B cell (primary cell): Measurements from ENCODE around the gene CHAC1. TPM values are rescaled to one million over a fixed set of nuclear protein-coding genes. Genes with fewer than 3 reads are reported as not detected.
A peak's percentile ranks its signal among the peaks of the same experiment; 100 is the strongest.

Experiments used
- ATAC-seq: fragments of 200-7000 bp; cut with Tn5 transposase; one replicate; pipeline ENCODE4 v1.10.0; 2021; ENCODE audit warnings: low read depth, mild to moderate bottlenecking, moderate number of reproducible peaks, moderate library complexity
- CTCF ChIA-PET: fragments of 350-600 bp; sonication (Branson Sonifier 250); formaldehyde crosslinking; loops from one replicate; lab custom pipeline; 2021; ENCODE audit warnings: antibody characterized with exemption, inconsistent platforms; lab: Charles Lee
- POLR2A ChIA-PET: fragments of 350-600 bp; sonication (Branson Sonifier 250); formaldehyde crosslinking; loops from one replicate; lab custom pipeline; 2021; ENCODE audit warnings: antibody characterized with exemption; lab: Charles Lee
- DNase-seq: peaks from one replicate; pipeline ENCODE4 v3.0.0; 2013
- H2AFZ ChIP-seq: 2 replicates; pipeline ENCODE4 v1.6.1; 2012; ENCODE audit warnings: mild to moderate bottlenecking, low read depth, low read length; ENCODE audit not compliant: insufficient read depth, poor library complexity, severe bottlenecking
- H3K27ac ChIP-seq, 2 donors: 1 replicate in 1 of 2; 2 replicates in 1 of 2; pipeline ENCODE4 v1.5.1; 2012 to 2013; ENCODE audit warnings: low read length in 2 of 2, mild to moderate bottlenecking in 2 of 2, moderate library complexity in 1 of 2
- H3K27me3 ChIP-seq, 4 experiments: fragments of 200-600 bp in 1 of 4; sonication (generic) in 1 of 4; replicated peaks in 1 of 4; 1 replicate in 2 of 4; 2 replicates in 2 of 4; pipeline versions ENCODE4 v1.6.1 to v1.7.0; 2013 to 2016; ENCODE audit warnings: low read length in 3 of 4, mild to moderate bottlenecking in 2 of 4, mixed read lengths in 1 of 4, moderate library complexity in 1 of 4; ENCODE audit not compliant: insufficient read depth in 4 of 4, control insufficient read depth in 3 of 4; ENCODE audit errors: control extremely low read depth in 1 of 4
- H3K36me3 ChIP-seq, 2 experiments: replicated peaks in 1 of 2; 1 replicate in 1 of 2; 2 replicates in 1 of 2; pipeline versions ENCODE4 v1.6.1 to v1.7.1; 2013; ENCODE audit warnings: low read length in 1 of 2; ENCODE audit not compliant: insufficient read depth in 2 of 2, control insufficient read depth in 1 of 2; ENCODE audit errors: control extremely low read depth in 1 of 2, extremely low read depth in 1 of 2
- H3K4me1 ChIP-seq, 2 donors: fragments of 200-600 bp in 1 of 2; sonication (generic) in 1 of 2; 1 replicate in 1 of 2; 2 replicates in 1 of 2; pipeline versions ENCODE4 v1.5.1 to v1.6.1; 2013 to 2017; ENCODE audit warnings: low read length in 2 of 2; ENCODE audit not compliant: control insufficient read depth in 2 of 2, insufficient read depth in 2 of 2
- H3K4me2 ChIP-seq: replicated peaks from 2 replicates; pipeline ENCODE3; 2012; ENCODE audit warnings: mild to moderate bottlenecking, low read depth, low read length; ENCODE audit not compliant: poor library complexity, severe bottlenecking
- H3K4me3 ChIP-seq, 5 experiments: fragments of 200-600 bp in 1 of 5; sonication (generic) in 1 of 5; 1 replicate in 3 of 5; 2 replicates in 2 of 5; pipeline versions ENCODE4 v1.5.1 to v1.7.0; 2011 to 2016; ENCODE audit warnings: low read length in 4 of 5, mild to moderate bottlenecking in 4 of 5, low read depth in 2 of 5, control low read depth in 1 of 5, moderate library complexity in 1 of 5; ENCODE audit not compliant: insufficient read depth in 1 of 5; ENCODE audit errors: control extremely low read depth in 1 of 5, extremely low read depth in 1 of 5
- H3K79me2 ChIP-seq: fragments of 200-600 bp; sonication (generic); one replicate; pipeline ENCODE4 v1.6.0; 2016; ENCODE audit warnings: low read length; ENCODE audit not compliant: control insufficient read depth, insufficient read depth
- H3K9ac ChIP-seq: fragments of 200-600 bp; sonication (generic); 2 replicates; pipeline ENCODE4 v1.6.1; 2017; ENCODE audit warnings: mild to moderate bottlenecking, low read length, moderate library complexity
- H3K9me3 ChIP-seq, 3 donors: one replicate each; pipeline versions ENCODE4 v1.6.1 to v1.7.1; 2013; ENCODE audit warnings: low read length in 2 of 3; ENCODE audit not compliant: control insufficient read depth in 2 of 3, insufficient read depth in 1 of 3; ENCODE audit errors: control extremely low read depth in 1 of 3
- H4K20me1 ChIP-seq: 2 replicates; pipeline ENCODE4 v1.6.0; 2012; ENCODE audit warnings: mild to moderate bottlenecking, low read length; ENCODE audit not compliant: insufficient read depth, control insufficient read depth, poor library complexity, severe bottlenecking
- H3K27ac Mint-ChIP-seq: one replicate; pipeline ENCODE4 v1.8.0; 2021; ENCODE audit warnings: mixed read lengths
- H3K27me3 Mint-ChIP-seq: one replicate; pipeline ENCODE4 v1.8.0; 2021; ENCODE audit warnings: mixed read lengths
- H3K4me1 Mint-ChIP-seq: one replicate; pipeline ENCODE4 v1.8.0; 2021; ENCODE audit warnings: mixed read lengths
- H3K4me3 Mint-ChIP-seq: one replicate; pipeline ENCODE4 v1.8.0; 2021; ENCODE audit warnings: mixed read lengths
- H3K9me3 Mint-ChIP-seq: one replicate; pipeline ENCODE4 v1.8.0; 2022; ENCODE audit warnings: mixed read lengths; ENCODE audit not compliant: insufficient read depth
- CTCF ChIP-seq: fragments of 200-600 bp; IDR thresholded peaks from one replicate; pipeline ENCODE4 v1.8.0; 2022; ENCODE audit warnings: antibody characterized with exemption, mild to moderate bottlenecking
- EZH2 ChIP-seq: IDR thresholded peaks from 2 replicates; pipeline ENCODE4 v1.6.1; 2012; ENCODE audit warnings: borderline replicate concordance, low read depth, mild to moderate bottlenecking, moderate library complexity, low read length; ENCODE audit not compliant: insufficient read depth, poor library complexity, severe bottlenecking
- WGBS: methylation state at CpG from one replicate; pipeline ENCODE4 v1.1.5; 2013; ENCODE audit warnings: missing lambda C conversion rate; ENCODE audit not compliant: insufficient coverage; 5-methylcytosine and 5-hydroxymethylcytosine counted together
- intact Hi-C: fragments of 100-400 bp; cut with micrococcal nuclease; formaldehyde crosslinking; loops from one replicate; pipeline ENCODE4 v1.10.0; 2022
- polyA plus RNA-seq: library from polyadenylated mRNA; depleted of rRNA; stranded (reverse); fragments of >200 nt; gene quantifications from 2 replicates; pipeline ENCODE4 v1.2.3, GENCODE V29; 2012
- total RNA-seq, 2 donors: library from RNA; stranded (reverse); fragments of 120-200 nt in 1 of 2; gene quantifications; 1 replicate in 1 of 2; 2 replicates in 1 of 2; pipeline versions ENCODE4 v1.2.3 to v1.2.4, GENCODE V29; 2013 to 2022

The CHAC1 gene
- total and polyA plus RNA-seq, 2 donors (not counting 1 experiment from before 2014, with no cell fraction given) = 0.81 to 3.6 TPM

DNA sequence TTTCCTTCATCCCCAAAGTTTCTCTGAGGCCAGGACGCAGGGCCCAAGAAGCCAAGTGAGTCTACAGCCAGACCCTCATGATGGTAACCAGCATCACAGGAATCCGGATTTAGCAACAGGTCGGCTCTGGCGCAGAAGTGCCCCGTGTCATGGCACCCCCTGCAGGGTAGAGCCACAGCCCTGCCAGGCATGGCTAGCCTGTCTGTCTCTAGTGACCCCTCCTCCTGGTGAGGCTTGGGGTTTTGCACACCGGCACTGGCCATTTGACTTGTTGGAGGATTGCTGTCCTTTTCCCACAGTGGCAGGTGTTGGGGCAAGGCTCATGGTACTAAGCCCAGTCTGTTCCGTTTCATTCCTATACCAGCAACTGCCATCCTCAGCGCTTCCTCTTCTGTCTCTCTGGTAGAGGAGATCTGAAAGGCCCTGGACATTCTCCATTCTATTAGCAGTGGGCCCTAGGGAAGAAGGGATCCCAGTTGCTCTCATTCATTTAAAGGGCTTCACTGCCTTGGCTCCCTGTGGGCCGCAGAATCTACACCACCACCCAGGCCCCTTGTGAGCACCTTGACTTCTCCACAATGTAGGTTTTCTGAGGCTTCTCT, 9.4 kb upstream of the CHAC1 start:
- H3K9me3 ChIP-seq = no peaks in the 10 kb centered on the region
- CTCF ChIA-PET = interaction anchor here (0.6 to 5.7 kb wide), 7 partner anchors 9 to 139 kb away, joined by 3 to 69 read pairs (median 9); partner anchors contain the start of gene CHAC1
- H3K4me1 Mint-ChIP-seq = peaks cover 37% of the 10 kb centered on the region

More for the DNA sequence above, 9.4 kb upstream of the CHAC1 start:
- no peaks in the 10 kb centered on the region for H4K20me1 ChIP-seq
- Mint-ChIP-seq H3K4me3 (peak overlapping the region; percentile 83), H3K27me3 (peaks cover 13% of the 10 kb centered on the region), H3K27ac (no peak overlapping the region), H3K9me3 (no peaks in the 10 kb centered on the region)
- TF ChIP-seq CTCF = no peak
- TF ChIP-seq EZH2 = no peak
- DNase-seq = no peak
- no peak overlapping the region for H3K9ac ChIP-seq
- no peak overlapping the region for H3K4me2 ChIP-seq
- no peak overlapping the region for H3K4me3 ChIP-seq
- no peaks in the 10 kb centered on the region for H3K36me3 ChIP-seq
- H3K27me3 ChIP-seq = peaks cover 0 to 3% (median 0%) of the 10 kb centered on the region in 4 experiments
- H3K4me1 ChIP-seq = peaks cover 31 to 35% of the 10 kb centered on the region in 2 donors
- H2AFZ ChIP-seq = no peak overlapping the region
- no peak for ATAC-seq
- no peak overlapping the region for H3K27ac ChIP-seq
- intact Hi-C loops = loop anchor here (5.0 kb wide), 1 partner anchor 78 kb away; no protein-coding TSS in a partner anchor
- POLR2A ChIA-PET = no interaction called here
- WGBS = 91% methylated on average over 6 of the region's 9 CpGs
- H3K79me2 ChIP-seq = no peaks in the 10 kb centered on the region
